CD4-positive, alpha-beta T cell treated with Interferon gamma for 1 hour (primary cell): Measurements from ENCODE around the gene SMPD3.

Experiments used
- DNase-seq: peaks from one replicate; pipeline ENCODE4 v3.0.0-alpha.2; 2020

The SMPD3 gene

GRCh38 chr16:68470461-68471150 is 22.3 kb upstream of the SMPD3 start:
- DNase-seq = peak; percentile 67

DNA sequence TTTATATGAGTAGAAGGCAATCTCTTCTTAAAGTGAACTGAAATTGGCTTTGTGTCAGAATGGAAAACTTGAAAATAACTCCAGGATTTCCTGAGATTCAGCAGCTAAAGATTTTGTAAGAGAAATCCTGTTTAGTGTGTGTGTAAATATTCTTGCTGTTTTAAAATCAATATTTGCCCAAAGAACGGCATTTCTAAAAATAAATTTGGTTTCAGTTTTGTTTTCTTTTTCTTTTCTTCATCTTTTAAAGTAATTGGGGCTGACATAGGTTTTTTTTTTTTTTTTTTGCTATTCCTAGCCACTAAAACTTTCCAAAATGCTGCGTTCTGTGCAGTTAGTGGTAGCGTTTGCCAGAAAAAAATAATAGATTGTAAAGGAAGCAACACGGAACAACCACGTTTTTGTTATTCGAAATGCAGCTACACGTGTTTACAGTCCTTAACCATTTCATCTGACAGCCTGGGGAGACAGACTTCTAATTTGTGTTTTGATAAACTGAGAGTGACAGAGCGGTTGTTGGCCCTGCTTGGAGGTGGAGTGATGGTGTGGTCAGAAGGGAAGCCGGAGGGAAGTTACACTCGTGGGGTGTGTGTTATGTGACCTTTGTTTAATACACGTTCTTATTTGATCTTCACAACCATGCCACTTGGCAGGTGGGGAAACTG is 21.6 kb upstream of the SMPD3 start:
- no peak for DNase-seq

- DNase-seq = no peak
Observed at GRCh38 chr16:68468842-68469241, 20.5 kb upstream of the SMPD3 start.

- no peak for DNase-seq
Observed at GRCh38 chr16:68466174-68466573, 17.9 kb upstream of the SMPD3 start.

DNA sequence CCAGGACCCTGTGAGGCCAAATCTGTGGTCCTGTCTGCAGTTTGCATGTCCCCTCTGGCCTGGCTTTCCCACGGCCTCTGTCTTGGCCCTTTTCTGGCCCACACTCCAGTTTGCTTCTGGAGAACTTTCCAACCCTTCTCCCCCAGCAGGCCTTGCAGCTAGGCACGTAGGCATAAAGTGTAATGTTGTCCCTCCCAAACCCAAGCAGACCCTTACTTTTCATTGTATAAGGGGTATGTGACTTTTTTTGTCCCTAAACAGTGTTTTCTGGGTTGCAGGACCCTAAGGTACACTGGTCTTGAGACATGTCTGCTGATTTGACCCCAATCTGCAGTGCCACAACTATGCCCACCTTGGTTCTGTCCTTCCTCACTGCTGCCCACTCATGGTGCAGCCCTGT is 15.6 kb upstream of the SMPD3 start:
- no peak for DNase-seq

DNA sequence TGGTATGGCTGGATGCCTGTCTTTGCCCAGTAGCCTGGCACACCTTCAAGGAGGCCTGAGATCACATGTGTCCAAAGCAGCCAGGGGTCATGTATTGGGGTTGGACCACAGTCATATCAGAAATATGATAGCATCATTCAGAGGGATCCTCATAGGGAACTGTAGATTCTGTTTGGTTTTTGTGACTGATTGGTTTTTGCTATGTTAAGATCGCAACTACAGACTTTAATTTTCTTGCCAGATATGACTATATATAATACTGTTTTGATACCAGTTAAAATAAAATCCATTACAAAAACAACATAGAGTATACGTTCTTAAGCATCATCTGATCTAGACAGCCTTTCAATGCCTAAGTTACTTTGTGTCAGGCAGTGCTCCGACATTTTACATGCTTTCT is 11.8 kb upstream of the SMPD3 start:
- no peak for DNase-seq

DNA sequence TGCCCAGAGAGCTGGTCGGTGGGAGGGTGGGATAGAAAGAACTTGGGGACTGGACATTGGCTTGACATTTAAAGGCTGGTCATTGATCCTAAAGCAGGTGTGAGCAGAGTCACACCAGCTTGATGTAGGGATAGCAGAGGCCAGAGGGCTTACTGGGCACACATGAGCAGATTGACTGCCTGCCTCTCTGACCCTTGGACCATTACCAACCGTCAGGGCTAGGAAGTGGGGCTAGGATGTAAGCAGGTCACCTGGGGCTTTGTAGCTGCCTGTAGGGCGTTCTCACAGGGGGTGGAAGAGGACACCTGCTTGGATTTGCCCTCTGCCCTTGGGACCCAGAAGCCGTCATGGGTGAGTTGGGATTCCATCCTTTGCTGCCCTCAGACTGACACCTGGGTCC is 11.1 kb upstream of the SMPD3 start:
- DNase-seq = no peak

- DNase-seq = no peak
Observed at GRCh38 chr16:68458551-68458950, 10.2 kb upstream of the SMPD3 start.

DNA sequence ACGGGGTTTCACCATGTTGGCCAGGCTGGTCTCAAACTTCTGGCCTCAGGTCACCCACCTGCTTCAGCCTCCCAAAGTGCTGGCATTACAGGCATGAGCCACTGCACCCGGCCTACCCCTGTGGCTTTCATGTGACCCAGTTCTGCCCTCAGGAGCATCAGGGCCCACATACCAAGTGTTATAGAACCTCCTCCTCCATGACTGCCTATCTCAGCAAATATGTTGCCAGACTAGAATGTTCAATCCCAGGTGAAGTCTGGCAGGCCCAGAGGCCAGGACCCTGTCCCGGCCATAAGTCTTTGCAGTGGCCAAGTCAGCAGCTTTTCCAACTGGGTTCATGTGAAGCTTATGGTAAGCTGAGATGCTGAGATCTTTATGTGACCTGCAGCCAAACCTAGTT is 9.8 kb upstream of the SMPD3 start:
- no peak for DNase-seq

- no peak for DNase-seq
Observed at GRCh38 chr16:68455631-68456030, 7.3 kb upstream of the SMPD3 start.

- no peak for DNase-seq
Observed at GRCh38 chr16:68454920-68455435, 6.7 kb upstream of the SMPD3 start.

DNA sequence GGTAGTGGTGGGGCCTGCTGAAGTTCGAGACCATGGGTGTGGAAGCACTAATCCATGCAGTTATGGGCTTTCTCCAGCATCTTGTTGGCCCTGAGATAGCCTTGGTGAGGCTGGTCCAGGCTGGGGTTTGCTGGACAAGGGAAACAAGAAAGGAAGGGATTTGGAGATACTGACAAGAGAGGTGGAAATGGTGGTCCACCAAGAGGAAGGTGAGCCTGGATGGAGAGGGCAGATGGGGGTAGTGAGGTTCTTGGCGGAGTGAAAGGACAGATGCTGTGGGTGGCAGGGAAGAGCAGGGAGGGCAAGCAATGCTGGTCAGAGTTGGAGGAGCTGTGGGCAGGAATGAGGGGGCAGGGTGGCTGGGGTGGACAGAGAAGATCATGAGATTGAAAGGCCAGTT is 5.5 kb upstream of the SMPD3 start:
- no peak for DNase-seq

DNA sequence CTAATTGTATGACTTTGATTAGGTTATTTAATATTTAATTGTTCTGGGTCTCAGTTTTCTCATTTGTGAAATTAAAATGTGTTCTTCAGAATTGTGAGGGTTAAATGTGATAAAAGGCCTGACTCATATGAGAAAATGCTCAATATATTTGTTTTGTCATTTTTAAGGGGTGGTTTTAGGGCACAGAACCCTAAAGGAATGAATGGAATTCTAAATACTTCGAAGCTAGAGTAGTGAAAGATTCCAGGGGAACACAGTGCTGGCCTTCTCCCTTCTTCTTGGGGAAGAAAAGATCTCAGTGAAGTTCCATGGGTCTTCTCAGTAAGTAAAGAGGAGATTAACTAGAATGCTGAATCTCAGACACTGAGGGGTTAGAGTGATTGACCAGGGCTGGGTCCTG is 3.9 kb upstream of the SMPD3 start:
- DNase-seq = no peak

DNA sequence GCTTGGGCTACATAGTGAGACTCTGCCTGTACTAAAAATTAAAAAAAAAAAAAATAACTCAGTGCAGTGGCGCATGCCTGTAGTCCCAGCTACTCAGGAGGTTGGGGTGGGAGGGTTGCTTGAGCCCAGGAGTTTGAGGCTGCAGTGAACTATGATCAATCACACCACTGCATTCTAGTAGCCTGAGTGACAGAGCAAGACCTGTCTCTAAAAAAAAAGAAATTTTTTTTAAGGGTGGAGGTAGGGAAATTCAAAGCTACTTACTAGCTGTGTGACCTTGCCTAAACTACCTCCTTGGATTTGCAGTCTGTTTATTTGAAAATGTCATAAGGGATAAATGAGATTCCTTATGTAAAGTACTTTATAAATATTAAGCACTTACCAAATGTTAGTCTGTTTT is 3.4 kb upstream of the SMPD3 start:
- DNase-seq = no peak

DNA sequence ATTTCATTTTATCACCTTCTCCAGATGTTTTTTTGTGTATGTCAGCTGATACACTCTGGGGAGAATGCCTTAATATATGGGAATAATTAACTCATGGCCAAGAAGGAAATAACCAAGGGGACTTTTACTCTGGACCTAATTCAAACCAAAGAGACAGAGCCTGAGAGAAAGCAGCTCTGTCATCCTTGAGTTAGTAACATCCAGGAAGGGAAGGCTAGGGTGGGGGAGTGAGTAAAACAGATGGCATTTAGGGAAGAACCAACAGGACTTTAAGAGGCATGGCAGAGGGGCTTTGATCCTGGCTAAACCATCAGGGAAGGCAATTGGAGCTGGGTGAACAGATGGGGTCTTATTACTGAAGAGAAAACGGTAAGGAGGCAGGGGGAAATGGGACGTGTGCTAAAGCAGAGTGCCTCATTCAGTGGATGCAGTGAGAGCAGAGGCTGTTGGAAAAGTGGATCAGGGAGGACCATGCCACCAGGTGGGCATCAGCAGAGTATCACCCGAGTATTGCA is 2.5 kb upstream of the SMPD3 start:
- DNase-seq = no peak

- DNase-seq = no peak
Observed at GRCh38 chr16:68447653-68448359, 502 bp downstream of the SMPD3 start.

GRCh38 chr16:68446681-68447652 is 1.3 kb downstream of the SMPD3 start:
- DNase-seq = no peak

GRCh38 chr16:68445458-68445857 is 2.9 kb downstream of the SMPD3 start:
- peak; percentile 36 for DNase-seq

GRCh38 chr16:68444056-68444657 is 4.2 kb downstream of the SMPD3 start:
- no peak for DNase-seq

- no peak for DNase-seq
Observed at GRCh38 chr16:68436581-68436980, 11.7 kb downstream of the SMPD3 start.

DNA sequence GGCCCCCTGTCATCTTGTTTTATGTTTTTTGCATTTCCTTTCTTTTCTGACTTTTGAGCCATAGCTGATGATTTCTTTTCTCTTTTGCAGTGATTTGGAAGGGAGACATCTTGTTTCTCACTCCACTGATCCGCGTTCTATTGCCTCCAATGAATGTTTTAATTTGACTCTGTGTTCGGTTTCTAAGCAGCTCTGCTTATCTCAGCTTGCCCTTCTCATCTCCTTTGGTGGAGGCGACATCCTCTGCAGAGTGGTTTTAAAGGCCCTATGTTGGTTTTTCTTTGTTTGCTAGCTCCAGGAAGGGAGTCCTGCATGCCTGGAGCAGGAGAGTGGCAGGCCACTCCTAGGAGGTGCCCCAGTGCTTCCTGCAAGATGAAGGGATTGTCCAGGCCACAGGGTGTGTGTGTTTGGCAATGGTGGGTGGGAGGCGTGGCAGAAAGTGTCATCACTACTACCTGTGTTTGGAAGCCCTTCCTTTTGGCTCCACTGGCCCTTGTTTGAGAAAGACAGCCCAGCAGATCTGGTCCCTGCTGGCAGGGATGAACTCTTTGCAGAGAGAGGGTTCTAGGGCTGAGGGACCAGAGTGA is 13.6 kb downstream of the SMPD3 start:
- no peak for DNase-seq

DNA sequence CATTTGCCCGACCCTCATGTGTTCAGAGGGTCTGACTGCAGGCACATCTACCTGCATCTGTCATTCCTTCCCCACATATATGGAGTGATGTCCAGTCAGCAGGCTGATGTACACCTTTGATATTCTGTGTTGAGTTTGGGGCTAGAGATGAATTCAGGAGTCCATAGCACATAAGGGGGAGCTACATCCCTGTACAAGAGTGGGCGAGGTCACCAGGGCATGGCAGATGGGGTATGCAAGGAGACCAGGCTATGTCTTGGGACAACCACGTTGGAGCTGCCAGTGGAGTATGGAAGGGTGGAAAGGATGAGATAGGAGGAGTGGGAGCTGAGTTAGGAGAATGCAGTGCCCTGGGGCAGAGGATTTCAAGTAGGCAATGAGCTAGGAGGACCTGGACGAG is 15.0 kb downstream of the SMPD3 start:
- no peak for DNase-seq
